GM21447 (cell line): ENCODE results near the gene DHX40.
A peak's percentile ranks its signal among the peaks of the same experiment; 100 is the strongest.
"Not testable (repeated sequence)": the region's sequence is repeated elsewhere in the genome, so short reads cannot be mapped to it uniquely, and the experiment has no call there.

Source experiments
- ATAC-seq: cut with Tn5 transposase; IDR thresholded peaks from one replicate; pipeline ENCODE4 v1.9.1; 2021; ENCODE audit not compliant: unreplicated experiment

The DHX40 gene

GRCh38 chr17:59627770-59628171 is 62.4 kb downstream of the DHX40 start:
- ATAC-seq = no peak

GRCh38 chr17:59629174-59629573 is 63.8 kb downstream of the DHX40 start:
- no peak for ATAC-seq

GRCh38 chr17:59631276-59631675 is 65.9 kb downstream of the DHX40 start:
- ATAC-seq = no peak

- no peak for ATAC-seq
Measured at GRCh38 chr17:59632398-59632797, 67.0 kb downstream of the DHX40 start.

- no peak for ATAC-seq
Measured at GRCh38 chr17:59633658-59634359, 68.4 kb downstream of the DHX40 start.

GRCh38 chr17:59634632-59635541 is 69.5 kb downstream of the DHX40 start:
- ATAC-seq = no peak

- ATAC-seq = no peak
Measured at GRCh38 chr17:59637611-59638310, 72.4 kb downstream of the DHX40 start.

GRCh38 chr17:59638553-59638952 is 73.1 kb downstream of the DHX40 start:
- no peak for ATAC-seq

GRCh38 chr17:59641799-59642484 is 76.5 kb downstream of the DHX40 start:
- ATAC-seq = peak; percentile 91

- ATAC-seq = no peak
Measured at GRCh38 chr17:59642565-59642964, 77.2 kb downstream of the DHX40 start.

- no peak for ATAC-seq
Measured at GRCh38 chr17:59643159-59644140, 78.0 kb downstream of the DHX40 start.

GRCh38 chr17:59647288-59647687 is 81.9 kb downstream of the DHX40 start:
- no peak for ATAC-seq

- no peak for ATAC-seq
Measured at GRCh38 chr17:59649886-59650285, 84.5 kb downstream of the DHX40 start.

GRCh38 chr17:59650642-59651041 is 85.2 kb downstream of the DHX40 start:
- ATAC-seq = no peak

- no peak for ATAC-seq
Measured at GRCh38 chr17:59651346-59651745, 85.9 kb downstream of the DHX40 start.

GRCh38 chr17:59652119-59652518 is 86.7 kb downstream of the DHX40 start:
- ATAC-seq = no peak

GRCh38 chr17:59656624-59657023 is 91.2 kb downstream of the DHX40 start:
- not testable (repeated sequence) for ATAC-seq
